CD4-positive, alpha-beta T cell treated with Interleukin-15 for 4 hours (primary cell): Measurements from ENCODE around the gene ABCB9.

Experiments
- DNase-seq: peaks from one replicate; pipeline ENCODE4 v3.0.0-alpha.2; 2020; ENCODE audit warnings: low spot score

Gene ABCB9

GRCh38 chr12:122981587-122982476 lies 15.6 kb upstream of the ABCB9 start:
- no peak for DNase-seq

- DNase-seq, result peak; percentile 10
Observed at GRCh38 chr12:122981036-122981471, 14.8 kb upstream of the ABCB9 start.

- peak; percentile 50 for DNase-seq
Observed at GRCh38 chr12:122980183-122981035, 14.1 kb upstream of the ABCB9 start, which contains the start of gene ARL6IP4. TSS of gene ARL6IP4 (plus strand) at chr12:122980681. CDS start at chr12:122981140, 459 bp downstream.

- DNase-seq, result no peak
Observed at GRCh38 chr12:122979908-122980182, 13.6 kb upstream of the ABCB9 start.

- no peak for DNase-seq
Observed at GRCh38 chr12:122979001-122979907, 13.0 kb upstream of the ABCB9 start.

GRCh38 chr12:122978507-122978955 lies 12.3 kb upstream of the ABCB9 start:
- no peak for DNase-seq

GRCh38 chr12:122977655-122978392 lies 11.6 kb upstream of the ABCB9 start:
- no peak for DNase-seq

GRCh38 chr12:122977153-122977552 lies 10.9 kb upstream of the ABCB9 start:
- DNase-seq, result no peak

- no peak for DNase-seq
Observed at GRCh38 chr12:122976648-122976975, 10.3 kb upstream of the ABCB9 start.

GRCh38 chr12:122975790-122976647 lies 9.8 kb upstream of the ABCB9 start:
- DNase-seq, result no peak

GRCh38 chr12:122974892-122975789 lies 8.9 kb upstream of the ABCB9 start, which contains the start of gene OGFOD2:
TSS of gene OGFOD2 (plus strand) at chr12:122975244. CDS start at chr12:122975252, 8 bp downstream.
- DNase-seq, result peak; percentile 93

GRCh38 chr12:122974274-122974891 lies 8.1 kb upstream of the ABCB9 start:
- peak; percentile 99 for DNase-seq

- DNase-seq, result no peak
Observed at GRCh38 chr12:122969676-122970075, 3.4 kb upstream of the ABCB9 start.

GRCh38 chr12:122968104-122968503 lies 1.8 kb upstream of the ABCB9 start:
- no peak for DNase-seq

GRCh38 chr12:122966743-122967550 lies 684 bp upstream of the ABCB9 start:
- DNase-seq, result no peak

- no peak for DNase-seq
Observed at GRCh38 chr12:122965321-122965751, 927 bp downstream of the ABCB9 start.

- no peak for DNase-seq
Observed at GRCh38 chr12:122964439-122965257, 1.6 kb downstream of the ABCB9 start.
